HG02610 (cell line): ENCODE measurements around the gene CFAP251.
"Not testable (repeated sequence)": the region's sequence is repeated elsewhere in the genome, so short reads cannot be mapped to it uniquely, and the experiment has no call there.

ENCODE experiments used
- ATAC-seq: cut with Tn5 transposase; IDR thresholded peaks from one replicate; pipeline ENCODE4 v1.9.1; 2021; ENCODE audit warnings: mild to moderate bottlenecking, moderate library complexity; ENCODE audit not compliant: unreplicated experiment

CFAP251 gene, protein sequence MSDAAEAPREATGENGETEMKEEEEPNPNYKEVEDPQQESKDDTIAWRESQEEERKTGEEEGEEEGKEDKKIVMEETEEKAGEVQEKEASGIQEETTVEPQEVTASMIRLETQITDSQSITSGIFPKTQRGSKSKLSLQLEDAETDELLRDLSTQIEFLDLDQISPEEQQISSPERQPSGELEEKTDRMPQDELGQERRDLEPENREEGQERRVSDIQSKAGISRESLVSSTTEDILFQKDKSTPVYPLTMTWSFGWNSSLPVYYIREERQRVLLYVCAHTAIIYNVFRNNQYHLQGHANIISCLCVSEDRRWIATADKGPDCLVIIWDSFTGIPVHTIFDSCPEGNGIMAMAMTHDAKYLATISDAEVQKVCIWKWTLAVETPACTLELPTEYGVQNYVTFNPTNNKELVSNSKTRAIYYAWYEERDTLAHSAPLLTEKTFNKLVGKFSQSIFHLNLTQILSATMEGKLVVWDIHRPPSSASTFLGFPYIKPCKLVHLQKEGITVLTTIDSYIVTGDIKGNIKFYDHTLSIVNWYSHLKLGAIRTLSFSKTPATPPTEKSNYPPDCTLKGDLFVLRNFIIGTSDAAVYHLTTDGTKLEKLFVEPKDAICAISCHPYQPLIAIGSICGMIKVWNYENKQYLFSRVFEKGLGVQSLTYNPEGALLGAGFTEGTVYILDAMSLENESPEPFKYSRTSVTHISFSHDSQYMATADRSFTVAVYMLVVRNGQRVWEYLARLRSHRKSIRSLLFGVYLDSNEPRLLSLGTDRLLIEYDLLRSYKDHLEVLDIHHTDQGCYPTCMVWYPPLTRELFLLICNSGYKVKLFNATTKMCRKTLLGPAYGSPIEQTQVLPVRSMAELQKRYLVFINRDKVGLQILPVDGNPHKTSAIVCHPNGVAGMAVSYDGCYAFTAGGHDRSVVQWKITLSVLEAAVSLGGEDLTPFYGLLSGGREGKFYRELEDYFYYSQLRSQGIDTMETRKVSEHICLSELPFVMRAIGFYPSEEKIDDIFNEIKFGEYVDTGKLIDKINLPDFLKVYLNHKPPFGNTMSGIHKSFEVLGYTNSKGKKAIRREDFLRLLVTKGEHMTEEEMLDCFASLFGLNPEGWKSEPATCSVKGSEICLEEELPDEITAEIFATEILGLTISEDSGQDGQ

DNA sequence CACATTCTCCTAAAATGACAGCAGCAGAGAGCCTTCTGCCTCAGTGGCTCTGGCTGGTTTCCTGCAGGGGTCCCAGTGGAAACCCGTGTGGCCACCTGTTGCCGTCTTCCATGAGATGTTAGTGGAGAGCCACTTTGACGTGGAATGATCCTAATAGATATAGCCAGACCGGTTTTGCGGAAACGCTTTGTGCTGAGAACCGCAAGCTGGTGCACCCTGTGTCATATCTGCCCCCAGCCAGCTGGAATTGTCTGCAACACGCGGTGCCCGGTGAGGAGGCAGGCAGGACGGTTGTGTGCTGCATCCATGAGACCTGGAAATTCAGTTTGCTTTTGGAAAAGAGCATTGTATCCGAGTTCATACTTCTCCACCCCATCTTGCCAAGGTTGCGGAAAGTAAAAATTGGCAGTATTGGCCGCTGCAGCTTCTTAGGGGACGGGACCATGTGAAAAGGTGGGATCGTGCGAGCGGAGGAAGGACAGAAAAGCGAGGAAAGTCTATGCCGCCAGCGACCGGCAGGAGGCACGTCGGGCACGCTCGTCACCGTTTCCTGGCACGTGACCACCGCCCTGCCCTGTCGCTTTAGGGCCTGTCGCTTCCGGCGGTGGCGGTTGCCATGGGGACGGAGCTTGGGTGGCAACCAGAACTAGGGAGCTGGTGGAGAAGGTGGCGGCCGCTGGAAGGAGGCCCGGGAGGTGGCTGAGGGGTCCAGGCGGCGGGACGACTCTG lies at the start of gene CFAP251:
Gene CFAP251, plus strand, starts transcription at position 643 of the 729 bp plus-strand sequence. CDS start 2,714 bp downstream, outside the sequence.
- peak; percentile 96 for ATAC-seq

DNA sequence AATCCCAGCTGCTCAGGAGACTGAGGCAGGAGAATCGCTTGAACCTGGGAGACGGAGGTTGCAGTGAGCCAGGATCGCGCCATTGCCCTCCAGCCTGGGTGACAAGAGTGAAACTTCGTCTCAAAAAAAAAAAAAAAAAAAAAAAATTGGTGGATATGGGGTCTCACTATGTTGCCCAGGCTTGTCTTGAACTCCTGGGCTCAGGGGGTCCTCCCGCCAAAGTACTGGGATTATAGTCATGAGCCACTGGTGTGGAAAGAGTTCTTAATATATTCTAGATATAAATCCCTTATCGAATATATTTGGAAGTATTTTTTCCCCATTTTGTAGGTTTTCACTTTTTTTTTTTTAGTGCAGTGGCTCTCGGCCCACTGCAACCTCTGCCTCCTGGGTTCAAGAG lies 49.2 kb upstream of the CFAP251 start:
- ATAC-seq: not testable (repeated sequence)

DNA sequence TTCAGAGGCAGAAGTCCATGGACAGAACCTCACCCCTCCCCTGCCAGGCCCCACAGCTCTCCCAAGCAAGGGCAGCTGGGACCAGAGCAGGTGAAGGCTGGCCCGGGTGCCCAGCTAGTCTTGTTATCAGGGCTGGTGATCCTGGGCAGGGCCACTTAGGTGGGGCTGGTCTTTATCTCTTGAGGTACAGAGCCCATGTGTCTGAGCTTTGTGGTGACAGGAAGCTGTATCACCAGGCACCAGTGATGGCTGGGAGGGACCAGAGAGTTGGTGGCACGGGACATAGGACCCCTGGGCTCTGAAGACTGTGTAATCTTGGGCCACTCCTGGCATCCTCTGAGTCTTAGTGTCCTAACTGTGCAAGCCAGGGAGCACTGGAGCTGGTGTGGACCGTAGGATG lies 46.9 kb upstream of the CFAP251 start:
- no peak for ATAC-seq

DNA sequence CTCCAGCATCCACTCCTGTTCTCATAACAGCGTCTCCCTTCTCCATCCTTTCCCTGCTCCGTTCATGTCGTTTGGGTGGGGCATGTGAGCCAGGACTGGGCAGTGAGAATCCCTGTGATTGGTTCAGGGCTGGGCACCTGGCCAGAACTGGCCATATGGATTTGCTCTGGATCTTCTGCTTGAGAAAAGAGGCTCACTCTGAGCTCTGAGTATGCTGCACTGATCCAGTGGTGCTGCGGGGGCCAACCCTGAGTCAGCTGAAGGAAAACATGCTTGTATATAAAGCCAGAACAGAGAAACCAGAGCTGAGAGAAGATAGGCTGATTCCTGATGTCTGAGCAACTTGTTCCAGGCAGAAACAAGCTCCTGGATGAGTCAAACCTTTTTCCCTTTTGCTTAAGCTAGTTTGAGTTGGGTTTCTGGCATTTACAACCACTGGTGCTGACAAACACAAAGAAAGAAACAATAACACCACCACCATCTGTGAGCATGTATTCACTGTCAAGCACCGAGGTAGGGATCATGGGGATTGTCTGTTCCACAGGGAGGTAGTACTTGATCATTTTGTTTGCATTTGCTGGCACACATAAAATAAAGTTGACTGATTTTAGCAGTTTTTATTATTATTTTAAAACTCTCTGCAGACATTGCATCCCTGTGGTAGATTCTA lies 45.7 kb upstream of the CFAP251 start:
- no peak for ATAC-seq

DNA sequence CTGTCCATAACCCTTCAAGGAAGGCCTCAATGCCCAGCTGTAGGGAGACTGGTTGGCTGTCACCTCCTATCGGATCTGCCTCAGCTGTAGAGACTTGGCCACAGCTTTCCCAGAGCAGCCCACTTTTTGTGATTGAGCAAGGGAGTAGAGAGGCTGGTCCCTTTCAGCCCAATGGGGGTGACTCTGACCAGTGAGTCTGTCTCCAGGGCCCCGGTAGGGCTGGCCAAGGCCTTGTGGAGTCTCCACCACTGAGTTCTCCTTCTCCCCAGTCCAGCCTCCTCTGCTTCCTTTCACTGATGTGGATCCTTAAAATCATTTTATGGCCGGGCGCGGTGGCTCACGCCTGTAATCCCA lies 45.2 kb upstream of the CFAP251 start:
- ATAC-seq: no peak

DNA sequence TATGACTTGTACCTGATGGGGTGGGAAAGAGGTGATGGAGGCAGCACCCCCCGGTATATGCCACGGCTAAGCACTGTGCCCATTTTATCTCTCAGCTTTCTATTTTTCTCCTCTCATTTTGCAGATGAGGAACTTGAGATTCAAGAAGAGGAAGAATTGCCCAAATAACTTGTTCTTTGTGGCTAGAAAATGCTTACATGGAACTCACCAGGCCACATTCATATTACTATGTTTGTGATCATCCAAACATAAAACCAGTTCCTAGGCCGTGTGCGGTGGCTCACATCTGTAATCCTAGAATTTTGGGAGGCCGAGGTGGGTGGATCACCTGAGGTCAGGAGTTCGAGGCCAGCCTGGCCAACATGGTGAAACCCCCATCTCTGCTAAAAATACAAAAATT lies 44.3 kb upstream of the CFAP251 start:
- no peak for ATAC-seq

DNA sequence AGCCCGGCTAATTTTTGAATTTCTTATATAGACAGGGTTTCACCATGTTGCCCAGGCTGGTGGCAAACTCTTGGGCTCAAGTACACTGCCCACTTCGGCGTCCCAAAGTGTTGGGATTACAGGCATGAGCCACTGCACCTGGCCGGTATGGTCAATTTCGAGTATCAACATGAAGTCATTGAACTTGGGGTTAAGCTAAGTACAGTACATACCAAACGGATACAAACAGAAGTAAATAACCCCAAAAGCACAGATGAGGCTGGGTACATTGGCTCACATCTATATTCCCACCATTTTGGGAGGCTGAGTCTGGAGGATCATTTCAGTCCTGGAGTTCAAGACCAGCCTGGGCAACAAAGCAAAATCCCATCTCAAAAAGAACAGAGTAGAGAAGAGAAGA lies 42.8 kb upstream of the CFAP251 start:
- ATAC-seq: no peak

DNA sequence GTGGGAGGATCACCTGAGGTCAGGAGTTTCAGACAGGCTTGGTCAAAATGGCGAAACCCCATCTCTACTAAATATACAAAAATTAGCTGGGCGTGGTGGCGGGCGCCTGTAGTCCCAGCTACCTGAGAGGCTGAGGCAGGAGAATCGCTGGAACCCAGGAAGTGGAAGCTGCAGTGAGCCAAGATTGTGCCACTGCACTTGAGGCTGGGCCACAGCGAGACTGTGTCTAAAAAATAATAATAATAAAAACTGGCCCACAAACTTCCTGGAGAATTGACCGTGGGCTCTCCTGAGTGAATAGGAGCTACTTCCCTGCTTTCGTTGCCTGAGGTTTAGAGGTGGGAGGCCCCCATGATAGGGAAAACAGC lies 42.3 kb upstream of the CFAP251 start:
- ATAC-seq: not testable (repeated sequence)

DNA sequence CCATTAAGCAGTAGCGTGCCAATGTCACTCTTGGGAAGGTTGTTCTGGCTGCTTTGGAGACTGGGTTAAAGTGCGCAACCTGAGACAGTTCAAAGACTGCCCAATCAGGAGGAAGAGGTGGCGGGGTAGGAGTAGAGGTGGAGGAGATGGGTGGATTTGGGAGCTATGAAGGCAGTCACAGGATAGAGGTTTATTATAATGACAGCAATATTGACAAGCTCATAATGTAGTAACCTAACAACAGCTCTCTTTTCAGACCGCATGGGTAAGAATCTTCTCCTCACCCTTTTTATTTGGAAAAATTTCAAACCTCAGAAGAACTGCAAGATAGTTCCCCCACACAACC lies 35.1 kb upstream of the CFAP251 start:
- ATAC-seq: no peak

DNA sequence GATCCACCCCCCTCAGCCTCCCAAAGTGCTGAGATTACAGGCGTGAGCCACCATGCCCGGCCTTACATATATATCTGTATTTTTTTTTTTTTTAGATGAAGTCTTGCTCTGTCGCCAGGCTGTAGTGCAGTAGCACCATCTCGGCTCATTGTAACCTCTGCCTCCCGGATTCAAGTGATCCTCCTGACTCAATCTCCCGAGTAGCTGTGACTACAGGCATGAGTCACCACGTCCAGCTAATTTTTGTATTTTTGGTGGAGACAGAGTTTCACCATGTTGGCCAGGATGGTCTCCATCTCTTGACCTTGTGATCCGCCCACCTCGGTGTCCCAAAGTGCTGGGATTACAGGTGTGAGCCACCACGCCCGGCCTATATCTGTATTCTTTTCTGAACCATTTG lies 33.3 kb upstream of the CFAP251 start:
- ATAC-seq: not testable (repeated sequence)

DNA sequence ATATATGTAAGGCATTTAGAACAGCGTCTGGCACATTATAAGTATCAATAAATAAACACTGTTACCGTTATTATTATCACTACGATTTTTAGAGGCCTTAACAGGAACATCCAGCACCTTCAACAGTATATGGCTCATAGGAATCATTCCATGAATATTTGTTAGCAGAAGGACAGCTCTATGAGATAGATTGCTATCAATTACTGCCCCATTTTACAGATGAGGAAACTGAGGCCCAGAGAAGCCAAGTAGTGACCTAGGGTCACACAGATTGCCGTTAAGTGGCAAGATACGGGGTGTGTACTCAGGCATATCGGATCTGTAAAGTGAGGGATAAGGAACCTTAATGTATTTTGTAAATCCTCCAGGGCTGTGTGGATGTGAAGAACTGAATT lies 30.3 kb upstream of the CFAP251 start:
- no peak for ATAC-seq

DNA sequence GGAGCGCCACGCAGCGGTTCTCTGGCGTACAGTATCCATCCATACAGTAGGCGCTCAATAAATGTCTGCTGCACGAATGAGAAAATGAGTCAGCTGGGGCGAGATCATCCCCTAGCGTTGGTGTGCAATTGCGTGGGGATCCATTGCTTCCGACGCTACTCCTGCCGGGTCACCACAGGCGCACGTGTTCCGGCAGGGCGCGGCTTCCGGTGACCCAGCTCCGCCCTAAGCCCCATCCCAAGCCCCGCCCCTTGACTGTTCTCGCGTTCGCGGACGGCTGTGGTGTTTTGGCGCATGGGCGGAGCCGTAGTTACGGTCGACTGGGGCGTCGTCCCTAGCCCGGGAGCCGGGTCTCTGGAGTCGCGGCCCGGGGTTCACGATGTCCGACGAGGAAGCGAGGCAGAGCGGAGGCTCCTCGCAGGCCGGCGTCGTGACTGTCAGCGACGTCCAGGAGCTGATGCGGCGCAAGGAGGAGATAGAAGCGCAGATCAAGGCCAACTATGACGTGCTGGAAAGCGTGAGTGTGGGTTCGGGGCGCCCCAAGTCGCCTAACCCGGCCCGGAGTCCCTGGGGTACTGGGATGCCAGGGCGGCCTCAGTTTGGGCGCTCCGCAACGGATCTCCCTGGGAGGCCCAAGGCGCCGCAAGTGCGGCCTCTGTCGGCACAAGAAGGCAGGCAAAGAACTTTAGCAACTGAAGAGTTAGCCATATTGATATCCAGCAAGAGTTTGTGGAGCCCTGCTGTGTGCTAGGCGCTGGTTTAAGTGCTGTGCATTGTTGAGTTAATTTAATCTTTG lies 29.7 kb upstream of the CFAP251 start, which contains the start of gene PSMD9:
Gene PSMD9, plus strand, starts transcription at position 313 of the 796 bp plus-strand sequence. Its CDS starts 67 bp downstream, at position 380.
- peak; percentile 91 for ATAC-seq

DNA sequence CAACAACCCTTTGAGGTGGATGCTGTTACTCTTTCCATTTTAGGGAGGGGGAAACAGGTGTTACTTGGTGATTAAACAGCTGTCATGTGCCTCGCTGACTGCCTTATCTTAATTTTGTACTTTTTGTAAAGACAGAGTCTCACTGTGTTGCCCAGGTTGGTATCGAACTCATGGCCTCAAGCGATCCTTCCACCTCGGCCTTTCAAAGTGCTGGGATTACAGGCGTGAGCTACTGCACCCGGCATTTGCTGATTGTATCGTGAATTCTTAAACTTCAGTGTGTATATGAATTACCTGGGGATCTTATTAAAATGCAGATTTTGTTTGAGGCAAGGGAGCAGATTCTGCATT lies 29.1 kb upstream of the CFAP251 start:
- no peak for ATAC-seq

DNA sequence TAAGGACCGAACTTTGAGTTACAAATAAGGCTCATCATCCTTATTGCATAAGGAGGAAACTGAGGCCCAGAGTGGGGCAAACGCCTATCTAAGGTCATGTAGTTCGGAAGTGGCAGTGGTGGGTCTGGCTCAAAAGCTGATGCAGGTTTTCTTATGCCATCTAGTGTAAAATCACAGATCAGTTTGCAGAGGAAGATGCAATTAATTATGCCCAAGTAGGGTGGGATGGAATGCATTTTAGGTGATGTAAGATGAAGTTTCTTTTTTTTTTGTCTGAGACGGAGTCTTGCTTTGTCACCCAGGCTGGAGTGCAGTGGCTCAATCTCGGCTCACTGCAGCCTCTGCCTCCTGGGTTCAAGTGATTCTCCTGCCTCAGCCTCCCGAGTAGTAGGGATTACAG lies 28.7 kb upstream of the CFAP251 start:
- not testable (repeated sequence) for ATAC-seq

DNA sequence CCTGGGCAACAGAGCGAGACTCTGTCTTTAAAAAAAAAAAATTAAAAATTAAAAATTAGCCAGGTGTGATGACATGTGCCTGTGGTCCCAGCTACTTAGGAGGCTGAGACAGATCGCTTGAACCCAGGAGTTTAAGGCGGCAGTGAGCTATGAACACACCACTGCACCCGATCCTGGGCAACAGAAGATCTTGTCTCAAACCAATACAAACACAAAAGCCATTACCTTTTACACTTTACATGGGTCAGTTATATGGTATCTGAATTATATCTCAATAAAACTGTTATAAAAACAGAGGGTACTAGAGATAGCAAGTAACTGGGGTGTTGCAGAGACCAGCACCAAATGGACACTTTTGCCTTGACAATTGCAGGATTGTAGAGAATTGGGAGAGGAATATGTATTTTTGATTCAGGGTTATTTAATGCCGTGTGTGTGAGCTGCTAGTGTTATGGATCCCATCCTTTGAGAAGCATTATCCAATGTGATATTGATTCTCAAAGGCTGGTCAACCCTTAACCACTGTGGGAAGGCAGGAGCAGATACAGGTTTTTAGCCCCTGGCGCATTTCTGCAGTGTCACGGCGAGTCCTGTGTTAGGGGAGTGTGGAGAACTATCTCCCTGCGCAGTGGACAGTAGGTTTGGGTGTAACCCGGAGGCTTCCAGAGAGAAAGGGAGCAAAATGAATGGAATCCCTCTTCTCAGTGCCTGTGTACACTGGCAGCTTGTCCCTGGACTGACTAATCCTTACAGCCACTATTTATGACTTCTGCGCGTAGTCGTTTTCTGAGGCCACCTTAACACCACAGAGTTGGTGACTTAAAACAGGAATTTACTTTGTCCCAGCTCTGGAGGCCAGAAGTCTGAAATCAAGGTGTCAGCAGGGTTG lies 25.5 kb upstream of the CFAP251 start:
- ATAC-seq: no peak

DNA sequence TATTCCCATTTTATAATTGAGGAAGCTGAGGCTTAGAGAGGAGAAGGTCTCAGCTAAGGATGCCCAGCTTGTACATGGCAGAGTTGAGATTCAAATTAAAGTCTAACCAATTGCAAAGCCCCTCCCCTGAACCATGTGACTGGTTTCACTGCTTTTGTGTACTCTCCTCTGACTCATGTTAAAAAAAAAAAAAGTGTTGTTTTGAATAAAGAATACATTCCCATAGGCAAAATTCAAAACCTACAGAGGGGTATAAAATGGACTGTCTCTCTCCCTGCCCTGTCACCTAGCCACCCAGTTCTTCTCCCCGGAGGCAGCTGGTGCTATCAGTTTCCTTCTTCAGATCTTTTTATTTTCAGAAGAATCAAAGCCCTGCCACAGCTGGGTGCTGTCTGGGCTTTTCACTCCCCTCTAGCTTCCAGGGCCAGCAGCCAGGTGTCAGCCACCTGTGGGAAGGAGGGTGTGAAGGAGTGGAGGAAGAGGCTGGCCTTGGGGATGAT lies 24.4 kb upstream of the CFAP251 start:
- ATAC-seq: no peak

DNA sequence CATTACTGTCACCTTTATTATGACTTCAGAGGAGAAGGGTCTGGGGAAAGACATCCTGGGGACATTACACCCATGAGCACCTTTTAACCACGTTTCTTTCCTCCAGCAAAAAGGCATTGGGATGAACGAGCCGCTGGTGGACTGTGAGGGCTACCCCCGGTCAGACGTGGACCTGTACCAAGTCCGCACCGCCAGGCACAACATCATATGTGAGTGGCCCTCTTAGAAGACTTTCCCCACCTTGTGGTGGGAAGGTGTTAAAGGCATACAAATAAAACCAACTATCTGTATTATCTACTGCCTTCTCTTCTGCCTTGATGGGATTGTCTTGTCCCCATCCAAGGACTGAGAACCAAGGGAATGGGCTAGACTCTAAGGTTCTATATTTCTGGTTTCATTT lies 23.8 kb upstream of the CFAP251 start:
- ATAC-seq: no peak

DNA sequence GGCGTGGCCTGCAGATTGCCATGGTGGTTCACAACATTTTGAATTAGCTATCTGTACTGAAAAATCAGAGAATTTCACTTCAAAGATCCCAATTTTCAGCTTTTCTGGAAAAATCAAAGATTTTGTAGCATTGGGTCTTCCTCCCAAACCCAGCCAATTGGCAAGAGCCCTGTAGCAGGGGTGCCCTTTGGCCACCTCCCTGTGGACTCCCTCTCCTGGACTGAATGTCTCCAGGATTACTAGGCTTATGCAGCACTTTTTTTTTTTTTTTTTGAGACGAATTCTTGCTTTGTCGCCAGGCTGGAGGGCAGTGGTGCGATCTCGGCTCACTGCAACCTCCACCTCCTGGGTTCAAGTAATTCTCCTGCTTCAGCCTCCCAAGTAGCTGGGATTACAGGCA lies 20.1 kb upstream of the CFAP251 start:
- no peak for ATAC-seq
